ENCODE results near the gene IGF1R.

The IGF1R gene

GRCh38 chr15:98826658-98827057 lies 178.3 kb downstream of the IGF1R start:
- DNase-seq (ENCODE audit: low read depth, low spot score) = no peak

DNA sequence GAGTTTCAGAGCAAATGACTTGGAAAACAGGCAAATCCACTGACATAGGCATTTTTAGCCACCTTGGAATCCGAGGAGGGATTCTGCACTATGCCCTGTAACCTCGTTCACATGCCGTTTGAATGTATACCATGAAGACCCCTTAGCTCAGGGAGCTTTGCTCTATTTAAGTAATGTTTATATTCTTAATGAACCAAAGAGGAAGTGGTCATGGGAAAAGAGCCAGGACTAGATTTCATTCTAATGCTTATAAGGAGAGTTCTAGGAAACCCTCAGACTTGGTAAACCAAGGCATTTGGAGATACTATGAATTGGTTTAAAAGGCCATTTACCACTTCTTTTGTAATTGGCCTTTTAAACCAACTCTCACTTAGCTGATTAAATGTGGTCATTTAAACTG lies 178.9 kb downstream of the IGF1R start:
- DNase-seq (ENCODE audit: low read depth, low spot score) = no peak

DNA sequence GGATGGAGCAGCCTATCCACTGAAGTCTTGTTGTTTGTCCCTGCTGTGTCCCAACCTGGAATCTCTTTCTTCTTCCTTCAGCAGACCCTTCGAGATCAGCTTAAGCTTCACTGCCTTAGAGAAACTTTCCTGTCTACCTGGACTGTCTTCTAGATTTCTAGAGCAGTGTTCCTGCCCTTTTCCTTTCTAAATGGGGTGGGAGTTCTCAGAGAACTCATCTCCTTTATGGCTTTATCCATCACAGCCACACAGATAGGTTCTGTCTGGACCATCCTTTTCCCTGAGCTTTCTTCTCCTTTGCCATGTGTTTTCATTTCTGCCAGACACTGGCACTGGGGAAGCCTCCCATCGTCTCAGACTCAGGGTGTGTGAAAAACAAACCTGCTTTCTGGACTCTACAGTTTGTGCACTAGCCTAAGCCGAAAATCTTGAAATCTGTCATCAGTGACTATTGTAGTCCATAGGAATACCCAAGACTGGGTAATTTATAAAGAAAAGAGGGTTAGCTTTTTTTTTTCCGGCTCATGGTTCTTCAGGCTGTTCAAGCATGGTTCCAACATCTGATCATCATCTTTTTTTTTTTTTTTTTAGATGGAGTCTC lies 181.8 kb downstream of the IGF1R start:
- DNase-seq (ENCODE audit: low read depth, low spot score) = no peak

- no peak for DNase-seq (ENCODE audit: low read depth, low spot score)
Observed at GRCh38 chr15:98834976-98835375, 186.6 kb downstream of the IGF1R start.

GRCh38 chr15:98835876-98836275 lies 187.5 kb downstream of the IGF1R start:
- DNase-seq (ENCODE audit: low read depth, low spot score) = no peak

DNA sequence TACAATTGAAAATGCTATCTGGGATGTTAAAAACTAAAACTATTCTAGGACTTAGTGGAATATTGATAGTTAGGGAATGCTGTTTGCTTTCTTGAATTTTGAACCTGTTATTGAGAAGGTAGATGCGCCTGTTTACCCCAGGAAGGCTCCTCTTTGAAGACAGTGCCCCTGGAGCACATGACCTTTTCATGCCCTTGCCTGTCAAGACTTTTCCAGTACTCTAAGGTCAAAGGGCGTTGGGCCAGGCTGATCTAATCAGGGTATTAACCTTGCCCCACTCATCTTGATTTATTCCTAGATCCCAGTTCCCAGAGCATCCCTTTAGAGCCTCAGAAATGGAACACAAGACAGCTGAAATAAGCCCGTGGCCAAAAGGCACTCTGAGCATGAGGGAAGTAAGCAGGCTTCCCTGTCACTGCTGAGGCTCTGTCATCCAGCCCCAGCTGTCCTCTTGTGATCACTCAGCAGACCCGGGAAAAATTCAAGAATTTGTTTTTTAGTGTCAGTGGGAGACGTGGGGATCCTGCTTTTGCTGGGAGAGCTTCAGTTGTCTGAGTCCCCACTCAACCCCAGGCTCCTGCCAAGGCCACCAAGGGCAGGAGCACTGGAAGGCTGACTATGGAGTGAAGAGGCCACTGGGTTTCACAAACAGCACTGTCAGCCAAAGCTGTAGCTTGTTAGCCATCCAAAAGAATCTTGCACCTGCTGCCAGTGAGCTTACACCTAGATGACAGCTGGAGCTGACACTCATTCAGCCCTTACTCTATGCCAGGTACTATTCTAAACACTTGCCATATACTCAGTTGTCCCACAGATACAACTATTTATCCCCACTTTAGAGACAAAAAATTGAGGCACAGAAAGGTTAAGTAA lies 190.3 kb downstream of the IGF1R start:
- DNase-seq (ENCODE audit: low read depth, low spot score) = no peak

GRCh38 chr15:98840053-98840452 lies 191.7 kb downstream of the IGF1R start:
- no peak for DNase-seq (ENCODE audit: low read depth, low spot score)

DNA sequence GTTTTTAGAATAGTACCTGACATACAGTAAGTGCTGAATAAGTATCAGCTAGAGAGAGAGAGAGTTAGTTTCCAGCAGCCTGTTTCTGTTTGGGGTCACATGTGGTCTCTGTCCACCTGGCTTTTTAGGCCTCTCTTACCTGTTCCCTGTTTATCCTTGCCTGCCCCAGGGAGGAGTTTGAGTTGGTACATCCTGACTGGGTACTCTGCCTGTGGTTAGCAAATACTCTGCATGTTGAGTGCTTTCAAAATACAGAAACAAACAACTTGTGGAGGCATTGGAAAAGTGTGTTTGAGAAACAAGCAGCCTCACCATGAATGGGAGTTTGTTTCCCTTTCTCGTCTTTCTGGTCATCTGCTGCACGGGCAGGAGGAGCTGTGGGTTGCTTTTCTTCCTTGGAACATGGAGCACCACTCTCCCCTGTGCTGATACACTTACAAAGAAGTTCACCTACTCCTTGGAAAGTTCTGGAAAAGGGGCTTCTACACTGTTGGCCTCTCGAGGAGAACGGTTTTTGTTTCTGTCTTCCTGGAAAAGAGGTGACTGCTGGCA lies 193.2 kb downstream of the IGF1R start:
- no peak for DNase-seq (ENCODE audit: low read depth, low spot score)

DNA sequence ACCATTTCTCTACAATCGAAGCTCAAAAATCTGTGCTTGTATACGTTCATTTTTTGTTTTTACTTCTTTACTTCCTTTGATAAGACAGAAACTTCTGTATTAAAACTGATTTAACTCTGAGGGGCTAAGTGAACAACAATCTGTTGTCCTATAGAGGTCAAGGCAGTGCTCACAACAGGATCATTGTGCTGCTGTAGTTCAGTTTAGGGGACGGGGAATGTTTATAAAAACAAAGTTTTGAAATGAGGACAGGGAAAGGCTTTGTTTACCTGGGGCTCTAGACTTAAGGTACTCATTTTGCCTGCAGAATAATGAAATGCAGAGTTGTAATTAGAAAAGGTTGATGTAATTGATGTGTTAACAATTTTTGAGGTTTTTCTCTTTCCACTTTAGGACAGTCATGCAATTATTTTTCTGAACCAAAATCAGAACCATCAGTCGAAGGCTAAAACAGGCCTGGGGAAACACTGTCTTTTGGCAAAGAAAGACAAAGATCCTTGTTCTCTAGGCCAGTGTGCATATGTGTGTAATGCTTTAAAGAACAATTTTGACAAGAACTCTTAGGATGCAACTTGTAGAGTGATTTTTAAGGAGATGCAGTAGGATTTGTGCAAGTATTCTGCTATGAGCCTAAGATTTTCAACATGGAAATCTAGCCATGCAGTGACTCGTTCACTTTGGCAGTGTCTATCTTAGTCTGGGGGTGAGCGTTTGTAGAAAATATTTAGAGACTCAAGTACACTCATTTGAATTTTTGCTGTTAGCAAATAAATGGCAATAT lies 194.0 kb downstream of the IGF1R start:
- no peak for DNase-seq (ENCODE audit: low read depth, low spot score)

GRCh38 chr15:98842973-98843285 lies 194.6 kb downstream of the IGF1R start:
- no peak for DNase-seq (ENCODE audit: low read depth, low spot score)

GRCh38 chr15:98843844-98844243 lies 195.5 kb downstream of the IGF1R start:
- no peak for DNase-seq (ENCODE audit: low read depth, low spot score)

- DNase-seq (ENCODE audit: low read depth, low spot score) = no peak
Observed at GRCh38 chr15:98844261-98844660, 195.9 kb downstream of the IGF1R start.

DNA sequence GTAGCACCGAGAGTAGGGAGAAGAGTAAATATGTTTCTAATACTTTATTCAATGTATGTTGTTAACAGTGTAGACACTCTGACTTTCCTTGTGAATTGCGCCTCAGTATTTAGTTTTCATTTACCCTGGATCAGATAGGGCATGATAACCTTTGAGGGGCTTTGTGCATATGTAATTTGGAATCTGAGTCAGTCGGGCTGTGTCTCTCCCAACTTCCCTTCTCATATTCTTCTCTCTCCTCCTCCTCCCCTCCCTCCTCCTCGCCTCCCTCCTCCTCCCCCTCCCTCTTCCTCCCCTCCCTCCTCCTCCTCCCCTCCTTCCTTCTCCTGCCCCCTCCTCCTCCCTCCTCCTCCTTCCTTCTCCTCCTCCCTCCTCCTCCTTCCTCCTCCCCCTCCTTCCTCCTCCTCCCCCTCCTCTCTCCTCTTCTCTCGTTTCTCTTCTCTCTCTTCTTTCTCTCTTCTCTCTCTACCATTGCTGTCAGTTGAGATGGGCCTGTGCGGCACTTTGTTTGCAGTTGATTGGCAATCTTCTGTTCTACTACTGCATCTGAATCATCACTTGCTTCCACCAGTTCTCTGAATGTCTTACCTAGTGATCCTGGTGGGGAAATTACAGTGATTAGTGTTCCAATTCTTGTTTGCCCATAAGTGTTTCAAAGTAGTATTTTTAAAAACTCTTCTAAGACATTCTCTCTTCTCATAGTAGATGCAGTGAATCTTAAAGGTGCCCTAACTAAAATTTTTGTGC lies 197.0 kb downstream of the IGF1R start:
- no peak for DNase-seq (ENCODE audit: low read depth, low spot score)

GRCh38 chr15:98850961-98851572 lies 202.7 kb downstream of the IGF1R start:
- DNase-seq (ENCODE audit: low read depth, low spot score) = peak; percentile 13

DNA sequence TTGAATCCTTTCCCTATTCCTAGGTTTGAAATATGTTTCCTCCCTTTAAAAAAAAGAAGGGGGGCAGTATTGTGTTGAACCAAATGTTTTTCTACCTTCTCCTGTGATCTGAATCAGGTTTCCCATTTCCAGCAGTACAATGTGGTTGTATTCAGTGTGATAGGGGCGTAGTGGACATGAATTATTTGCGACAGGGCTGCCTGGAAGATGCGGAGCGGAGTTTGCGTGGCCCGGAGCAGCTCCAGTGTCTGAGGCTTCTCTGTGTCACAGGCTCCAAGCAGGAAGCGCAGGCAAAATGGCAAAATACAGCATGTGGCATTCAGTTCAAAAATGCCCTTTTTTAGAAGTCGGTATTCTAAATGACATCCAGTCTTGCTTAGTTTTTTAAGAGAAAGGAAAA lies 204.8 kb downstream of the IGF1R start:
- DNase-seq (ENCODE audit: low read depth, low spot score) = peak; percentile 21

- DNase-seq (ENCODE audit: low read depth, low spot score) = no peak
Observed at GRCh38 chr15:98853617-98854420, 205.5 kb downstream of the IGF1R start.

DNA sequence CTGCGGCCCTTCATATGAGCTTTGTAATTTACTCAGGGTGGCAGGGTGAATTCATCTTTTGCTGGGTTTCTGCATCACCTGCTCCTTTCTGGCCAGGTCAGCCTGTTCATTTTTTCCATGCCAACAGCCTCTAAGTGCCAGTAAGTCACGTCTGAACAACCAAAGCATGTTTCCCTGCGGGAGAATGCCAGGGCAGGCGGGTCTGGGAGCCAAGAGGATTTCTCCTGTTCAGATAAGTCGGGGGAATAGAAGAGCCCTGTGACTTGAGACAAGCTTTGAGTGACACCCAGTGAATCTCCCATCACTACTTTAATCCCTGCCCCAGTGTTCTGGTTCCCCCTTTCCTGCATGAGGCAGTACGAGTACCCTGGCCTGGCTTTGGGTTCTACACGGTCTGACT lies 206.2 kb downstream of the IGF1R start:
- DNase-seq (ENCODE audit: low read depth, low spot score) = no peak

DNA sequence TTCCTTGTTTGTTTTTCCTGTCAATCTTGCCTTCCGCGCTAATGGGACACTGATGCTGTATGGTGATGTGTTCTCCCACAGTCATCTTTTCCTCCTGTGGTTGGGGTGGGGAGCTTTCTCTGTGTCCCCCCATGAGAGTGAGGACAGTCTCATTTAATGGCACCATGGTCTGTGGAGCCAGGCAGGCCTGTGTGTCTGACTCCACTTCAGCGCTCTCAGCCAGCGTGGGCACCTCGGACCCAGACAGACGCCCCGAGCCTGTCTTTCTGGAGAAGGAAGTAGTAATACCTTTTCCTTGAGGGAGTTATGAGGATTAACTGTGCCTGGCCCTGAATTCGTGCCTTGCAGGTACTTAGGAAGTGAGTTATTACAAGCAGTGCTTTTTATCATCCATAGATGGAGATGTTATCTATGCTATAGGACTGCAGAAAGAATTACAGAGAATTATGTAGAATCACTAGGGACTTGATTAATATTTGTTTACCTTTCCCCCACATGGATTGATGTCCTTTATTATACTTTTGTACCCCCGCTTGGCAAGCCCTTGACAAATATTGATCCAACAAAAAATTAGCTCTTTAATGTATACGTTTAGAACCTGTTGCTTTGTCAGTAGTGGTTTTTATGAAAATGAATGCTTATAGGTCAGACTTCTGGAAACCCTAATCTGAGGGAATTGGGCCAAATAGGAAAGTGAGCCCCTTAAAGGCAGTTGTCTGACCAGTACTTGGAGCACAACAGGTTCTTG lies 206.9 kb downstream of the IGF1R start:
- DNase-seq (ENCODE audit: low read depth, low spot score) = no peak

GRCh38 chr15:98855815-98856531 lies 207.6 kb downstream of the IGF1R start:
- no peak for DNase-seq (ENCODE audit: low read depth, low spot score)

Measured in activated naive CD8-positive, alpha-beta T cell treated with anti-CD3 and anti-CD28 coated beads, Interleukin-2, amount 50 U/mL, for 16 hours (primary cell).